Nephron (organoid): ENCODE measurements around the gene TBC1D5.

ENCODE experiments used
- H3K27ac Mint-ChIP-seq, 3 experiments: 2 replicates each; pipeline ENCODE4 v1.8.0; 2020; ENCODE audit warnings: mixed read lengths in 3 of 3, mild to moderate bottlenecking in 2 of 3, moderate library complexity in 1 of 3
- H3K27me3 Mint-ChIP-seq: 2 replicates; pipeline ENCODE4 v1.8.0; 2021; ENCODE audit warnings: low read depth, mild to moderate bottlenecking, moderate library complexity, mixed read lengths
- H3K36me3 Mint-ChIP-seq: 2 replicates; pipeline ENCODE4 v1.8.0; 2020; ENCODE audit warnings: low read depth, mixed read lengths
- H3K4me1 Mint-ChIP-seq: 2 replicates; pipeline ENCODE4 v1.8.0; 2020; ENCODE audit warnings: mixed read lengths
- H3K4me3 Mint-ChIP-seq, 3 experiments: 2 replicates each; pipeline ENCODE4 v1.8.0; 2020; ENCODE audit warnings: mild to moderate bottlenecking in 3 of 3, mixed read lengths in 3 of 3, moderate library complexity in 2 of 3
- H3K9me3 Mint-ChIP-seq: 2 replicates; pipeline ENCODE4 v1.8.0; 2020; ENCODE audit warnings: mixed read lengths
- CTCF ChIP-seq, 3 experiments: fragments of 200-600 bp; sonication (generic); IDR thresholded peaks; one replicate each; pipeline ENCODE4 v1.5.0; 2021; ENCODE audit warnings: antibody characterized with exemption in 3 of 3; ENCODE audit not compliant: unreplicated experiment in 3 of 3

TBC1D5 gene

GRCh38 chr3:17182166-17182565, 560.3 kb downstream of the TBC1D5 start:
- no peak overlapping the region for H3K27ac Mint-ChIP-seq
- no peak overlapping the region for H3K4me3 Mint-ChIP-seq
- peaks cover 13% of the 10 kb centered on the region for H3K4me1 Mint-ChIP-seq
- H3K27me3 Mint-ChIP-seq = no peaks in the 10 kb centered on the region
- peaks cover 6% of the 10 kb centered on the region for H3K36me3 Mint-ChIP-seq
- no peaks in the 10 kb centered on the region for H3K9me3 Mint-ChIP-seq
- no peak for TF ChIP-seq CTCF (IDR thresholded peaks at IDR 0.05; ENCODE audit: unreplicated experiment in 3 of 3)

GRCh38 chr3:17181413-17181907, 561.0 kb downstream of the TBC1D5 start:
- Mint-ChIP-seq H3K27ac (no peak overlapping the region), H3K27me3 (no peaks in the 10 kb centered on the region), H3K4me1 (peaks cover 13% of the 10 kb centered on the region), H3K36me3 (peaks cover 7% of the 10 kb centered on the region), H3K9me3 (no peaks in the 10 kb centered on the region), H3K4me3 (no peak overlapping the region)
- TF ChIP-seq CTCF (IDR thresholded peaks at IDR 0.05; ENCODE audit: unreplicated experiment in 3 of 3) = no peak

GRCh38 chr3:17179381-17180205, 562.8 kb downstream of the TBC1D5 start:
- Mint-ChIP-seq H3K4me3 (no peak overlapping the region), H3K27me3 (no peaks in the 10 kb centered on the region), H3K36me3 (peaks cover 7% of the 10 kb centered on the region), H3K4me1 (peaks cover 13% of the 10 kb centered on the region), H3K27ac (no peak overlapping the region), H3K9me3 (no peaks in the 10 kb centered on the region)
- TF ChIP-seq CTCF (IDR thresholded peaks at IDR 0.05; ENCODE audit: unreplicated experiment in 3 of 3) = no peak

GRCh38 chr3:17176757-17177156, 565.7 kb downstream of the TBC1D5 start:
- Mint-ChIP-seq H3K9me3 (no peaks in the 10 kb centered on the region), H3K27ac (no peak overlapping the region), H3K36me3 (peaks cover 6% of the 10 kb centered on the region), H3K4me1 (no peaks in the 10 kb centered on the region), H3K27me3 (no peaks in the 10 kb centered on the region), H3K4me3 (no peak overlapping the region)
- TF ChIP-seq CTCF (IDR thresholded peaks at IDR 0.05; ENCODE audit: unreplicated experiment in 3 of 3) = no peak

GRCh38 chr3:17175187-17175807, 567.1 kb downstream of the TBC1D5 start:
- Mint-ChIP-seq H3K27ac (no peak overlapping the region), H3K9me3 (no peaks in the 10 kb centered on the region), H3K36me3 (peaks cover 3% of the 10 kb centered on the region), H3K4me3 (no peak overlapping the region), H3K4me1 (no peaks in the 10 kb centered on the region), H3K27me3 (no peaks in the 10 kb centered on the region)
- TF ChIP-seq CTCF (IDR thresholded peaks at IDR 0.05; ENCODE audit: unreplicated experiment in 3 of 3) = no peak
